Loucy (cell line): ENCODE data around the gene TBX20.
"Not testable (repeated sequence)": the region's sequence is repeated elsewhere in the genome, so short reads cannot be mapped to it uniquely, and the experiment has no call there.

Experiments
- CTCF ChIP-seq: fragments of 200-600 bp; sonication (generic); conservative IDR thresholded peaks from 2 replicates; pipeline ENCODE4 v1.5.1; 2014; ENCODE audit warnings: mild to moderate bottlenecking, antibody characterized with exemption, low read length
- EZH2phosphoT487 ChIP-seq: fragments of 200-600 bp; IDR thresholded peaks from 2 replicates; pipeline ENCODE4 v1.6.1; 2018; ENCODE audit warnings: antibody characterized with exemption, mild to moderate bottlenecking, moderate library complexity, borderline replicate concordance

- TF ChIP-seq CTCF, EZH2phosphoT487: not testable (repeated sequence)
Observed at GRCh38 chr7:35231221-35231620, 22.7 kb downstream of the TBX20 start.
